ENCODE data around the gene GSN. TPM values are rescaled to one million over a fixed set of nuclear protein-coding genes. Genes with fewer than 3 reads are reported as not detected.

Gene GSN
- total RNA-seq, 2 experiments from 2014 or later: 2.6 to 2.9 TPM

DNA sequence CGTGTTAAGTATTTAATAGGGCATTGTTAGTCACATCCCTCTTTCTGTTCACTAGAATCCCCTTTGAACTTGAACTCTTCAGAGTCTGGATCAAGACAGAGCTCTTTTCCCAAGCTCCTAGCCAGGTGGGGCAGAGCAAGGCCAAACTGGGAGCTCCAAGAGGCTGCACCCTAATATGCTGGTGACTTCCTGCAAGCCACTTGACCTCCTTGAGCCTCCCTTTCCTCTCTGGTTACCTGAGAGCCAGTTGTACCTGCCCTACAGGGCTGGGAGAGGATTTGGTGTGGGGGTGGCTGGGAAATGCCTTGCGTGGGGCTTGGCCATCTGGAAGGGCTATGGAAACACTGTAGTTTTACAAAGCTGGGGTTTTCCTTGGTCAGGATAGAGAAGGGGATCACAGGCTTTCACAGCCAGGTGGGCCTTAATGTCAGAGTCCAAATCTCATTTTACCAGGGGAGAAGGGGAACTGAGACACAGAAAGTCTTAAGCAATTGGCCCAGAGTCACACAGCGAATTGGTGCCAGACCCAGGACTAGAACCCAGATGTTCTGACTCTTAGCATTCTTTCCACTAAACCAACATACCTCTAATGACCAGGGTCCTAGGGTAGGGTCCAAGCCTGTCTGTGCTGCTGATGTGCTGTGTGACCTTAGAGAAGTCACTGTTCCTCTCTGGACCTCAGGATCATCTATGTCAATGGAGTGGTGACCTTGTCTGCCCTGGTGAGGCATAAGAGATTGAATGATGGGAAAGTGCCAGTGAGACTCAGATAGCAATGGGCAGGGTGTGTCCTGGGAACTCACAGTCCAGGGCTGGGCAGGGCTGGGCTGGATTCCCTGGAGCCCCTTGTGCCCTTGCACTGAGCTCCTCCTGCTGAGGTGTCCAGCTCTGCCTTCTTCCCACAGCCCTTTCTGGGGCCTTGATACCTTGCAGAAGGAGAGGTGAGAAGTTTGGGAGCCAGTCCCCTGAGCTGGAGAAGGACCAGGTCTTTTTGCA lies 35.8 kb downstream of the GSN start:
- intact Hi-C loops (cut with micrococcal nuclease): no loop called here
- Mint-ChIP-seq H3K27ac (no peak overlapping the region), H3K36me3 (no peaks in the 10 kb centered on the region), H3K27me3 (peaks cover 15% of the 10 kb centered on the region), H3K9me3 (no peaks in the 10 kb centered on the region), H3K4me3 (no peak overlapping the region), H3K4me1 (ENCODE audit: low read depth) (peaks cover 12% of the 10 kb centered on the region)
- DNase-seq: no peak
- ChIA-PET CTCF (interaction anchor here (1.0 kb wide), 1 partner anchor 96 kb away, joined by 4 read pairs; no protein-coding TSS in a partner anchor), POLR2A (no interaction called here)

GRCh38 chr9:121304707-121305106 lies 36.7 kb downstream of the GSN start:
- ChIA-PET CTCF (interaction anchor here (1.2 kb wide), 1 partner anchor 24 kb away, joined by 3 read pairs; no protein-coding TSS in a partner anchor), POLR2A (no interaction called here)
- Mint-ChIP-seq H3K4me3 (no peak overlapping the region), H3K27me3 (peaks cover 10% of the 10 kb centered on the region), H3K4me1 (ENCODE audit: low read depth) (peaks cover 6% of the 10 kb centered on the region), H3K9me3 (no peaks in the 10 kb centered on the region), H3K27ac (no peak overlapping the region), H3K36me3 (no peaks in the 10 kb centered on the region)
- no peak for DNase-seq
- intact Hi-C loops (cut with micrococcal nuclease): no loop called here

DNA sequence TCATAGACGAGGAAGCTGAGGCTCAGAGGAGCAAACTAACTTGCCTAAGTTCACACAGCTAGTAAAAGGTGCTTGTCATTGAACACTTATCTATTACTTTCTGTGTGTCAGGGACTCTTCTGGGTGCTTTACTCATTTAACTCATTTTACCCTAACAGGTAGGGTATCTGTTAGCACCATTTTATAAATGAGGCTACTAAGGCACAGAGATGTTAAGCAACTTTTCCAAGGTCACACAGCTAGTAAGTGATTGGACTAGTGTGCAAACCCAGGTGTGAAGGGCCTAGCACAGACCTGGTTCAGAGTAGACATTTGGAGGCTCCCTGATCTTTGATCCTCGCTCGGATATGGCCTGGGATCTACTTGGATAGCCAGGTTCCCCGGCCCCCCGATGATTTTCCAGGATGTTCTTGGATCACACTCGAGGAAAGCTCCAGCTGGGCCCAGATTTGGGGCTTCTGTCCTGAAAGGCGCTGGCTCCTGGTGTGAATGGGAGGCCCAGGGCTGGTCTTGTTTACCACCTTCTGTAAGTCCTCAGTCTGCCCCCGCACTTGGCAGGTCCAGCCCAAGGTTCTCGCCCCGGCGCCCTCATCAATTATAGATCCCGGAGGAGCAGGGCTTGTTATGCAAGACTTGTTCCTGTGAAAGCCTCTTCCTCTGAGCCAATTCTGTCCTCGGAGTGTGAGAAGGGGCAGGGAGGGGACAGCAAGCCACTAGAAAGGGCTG lies 37.5 kb downstream of the GSN start:
- Mint-ChIP-seq H3K36me3 (no peaks in the 10 kb centered on the region), H3K9me3 (no peaks in the 10 kb centered on the region), H3K27me3 (peaks cover 4% of the 10 kb centered on the region), H3K4me3 (no peak overlapping the region), H3K27ac (no peak overlapping the region), H3K4me1 (ENCODE audit: low read depth) (peaks cover under 1% of the 10 kb centered on the region)
- intact Hi-C loops (cut with micrococcal nuclease): no loop called here
- CTCF ChIA-PET: interaction anchor here (0.6 to 3.2 kb wide), 4 partner anchors 11 to 95 kb away, joined by 3 to 18 read pairs (median 3); no protein-coding TSS in a partner anchor
- no peak for DNase-seq
- POLR2A ChIA-PET: no interaction called here

GRCh38 chr9:121307976-121308375 lies 40.0 kb downstream of the GSN start:
- DNase-seq: no peak
- no peaks in the 10 kb centered on the region for H3K27me3 Mint-ChIP-seq
- ChIA-PET CTCF (interaction anchor here (0.8 to 3.2 kb wide), 3 partner anchors 12 to 91 kb away, joined by 3 to 18 read pairs (median 3); no protein-coding TSS in a partner anchor), POLR2A (no interaction called here)
- no peaks in the 10 kb centered on the region for H3K4me1 Mint-ChIP-seq (ENCODE audit: low read depth)
- intact Hi-C loops (cut with micrococcal nuclease): no loop called here
- no peak overlapping the region for H3K4me3 Mint-ChIP-seq
- H3K9me3 Mint-ChIP-seq: no peaks in the 10 kb centered on the region
- no peak overlapping the region for H3K27ac Mint-ChIP-seq
- no peaks in the 10 kb centered on the region for H3K36me3 Mint-ChIP-seq

DNA sequence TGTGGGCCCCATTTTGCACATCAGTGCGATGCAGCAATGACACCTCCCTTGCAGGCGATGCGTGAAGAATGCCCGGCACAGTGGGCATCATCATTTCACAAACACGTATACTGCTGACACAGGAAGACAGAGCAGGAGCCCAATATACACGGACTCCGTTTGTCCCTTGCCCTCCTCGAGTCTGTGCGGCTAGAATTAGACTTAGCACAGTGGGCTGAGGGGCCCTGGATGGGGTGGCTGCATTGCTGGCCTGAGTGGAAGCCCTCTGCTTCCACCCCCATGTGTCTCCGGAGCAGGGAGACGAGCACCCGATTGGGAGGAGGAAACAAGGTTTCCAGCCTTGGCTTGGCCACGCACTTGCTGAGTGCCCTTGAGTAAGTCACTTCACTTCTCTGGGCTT lies 40.8 kb downstream of the GSN start:
- Mint-ChIP-seq H3K4me3 (no peak overlapping the region), H3K9me3 (no peaks in the 10 kb centered on the region), H3K27ac (no peak overlapping the region), H3K36me3 (no peaks in the 10 kb centered on the region), H3K4me1 (ENCODE audit: low read depth) (no peaks in the 10 kb centered on the region), H3K27me3 (no peaks in the 10 kb centered on the region)
- intact Hi-C loops (cut with micrococcal nuclease): no loop called here
- POLR2A ChIA-PET: no interaction called here
- no peak for DNase-seq
- CTCF ChIA-PET: interaction anchor here (3.2 kb wide), 1 partner anchor 11 kb away, joined by 18 read pairs; no protein-coding TSS in a partner anchor

GRCh38 chr9:121309171-121309570 lies 41.2 kb downstream of the GSN start:
- H3K27me3 Mint-ChIP-seq: no peaks in the 10 kb centered on the region
- ChIA-PET CTCF (interaction anchor here (2.3 kb wide), 1 partner anchor 11 kb away, joined by 10 read pairs; no protein-coding TSS in a partner anchor), POLR2A (no interaction called here)
- H3K36me3 Mint-ChIP-seq: no peaks in the 10 kb centered on the region
- no peak overlapping the region for H3K27ac Mint-ChIP-seq
- H3K4me3 Mint-ChIP-seq: no peak overlapping the region
- no peaks in the 10 kb centered on the region for H3K4me1 Mint-ChIP-seq (ENCODE audit: low read depth)
- DNase-seq: no peak
- no peaks in the 10 kb centered on the region for H3K9me3 Mint-ChIP-seq
- intact Hi-C loops (cut with micrococcal nuclease): no loop called here

DNA sequence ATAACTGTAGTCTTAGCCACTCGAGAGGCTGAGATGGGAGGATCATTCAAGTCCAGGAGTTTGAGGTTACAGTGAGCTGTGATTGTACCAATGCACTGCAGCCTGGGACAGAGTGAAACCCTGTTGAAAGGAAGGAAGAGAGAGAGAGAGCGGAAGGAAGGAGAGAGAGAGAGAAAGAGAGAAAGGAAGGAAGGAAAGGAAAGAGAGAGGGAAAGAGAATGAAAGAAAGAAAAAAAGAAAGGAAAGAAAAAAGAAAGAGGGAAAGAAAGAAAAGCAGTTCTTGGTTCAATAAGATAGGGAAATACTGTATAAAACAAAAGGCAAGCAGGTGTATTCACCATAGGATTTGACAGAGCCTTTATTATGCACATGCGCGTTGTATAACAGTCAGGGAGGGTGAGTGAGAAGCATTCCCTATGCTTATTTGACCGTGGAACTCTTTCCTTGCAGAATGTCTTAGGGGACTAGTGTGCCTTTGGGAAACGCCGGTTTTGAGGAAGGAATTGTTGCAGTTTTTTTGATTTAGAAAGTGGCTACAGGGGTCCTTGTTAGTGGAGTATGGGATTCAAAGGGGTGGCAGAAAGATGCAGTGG lies 42.0 kb downstream of the GSN start:
- ChIA-PET CTCF (interaction anchor here (2.3 kb wide), 1 partner anchor 10 kb away, joined by 10 read pairs; no protein-coding TSS in a partner anchor), POLR2A (no interaction called here)
- H3K4me1 Mint-ChIP-seq (ENCODE audit: low read depth): no peaks in the 10 kb centered on the region
- intact Hi-C loops (cut with micrococcal nuclease): no loop called here
- H3K27ac Mint-ChIP-seq: no peak overlapping the region
- H3K27me3 Mint-ChIP-seq: no peaks in the 10 kb centered on the region
- no peak overlapping the region for H3K4me3 Mint-ChIP-seq
- DNase-seq: no peak
- H3K36me3 Mint-ChIP-seq: no peaks in the 10 kb centered on the region
- H3K9me3 Mint-ChIP-seq: no peaks in the 10 kb centered on the region

DNA sequence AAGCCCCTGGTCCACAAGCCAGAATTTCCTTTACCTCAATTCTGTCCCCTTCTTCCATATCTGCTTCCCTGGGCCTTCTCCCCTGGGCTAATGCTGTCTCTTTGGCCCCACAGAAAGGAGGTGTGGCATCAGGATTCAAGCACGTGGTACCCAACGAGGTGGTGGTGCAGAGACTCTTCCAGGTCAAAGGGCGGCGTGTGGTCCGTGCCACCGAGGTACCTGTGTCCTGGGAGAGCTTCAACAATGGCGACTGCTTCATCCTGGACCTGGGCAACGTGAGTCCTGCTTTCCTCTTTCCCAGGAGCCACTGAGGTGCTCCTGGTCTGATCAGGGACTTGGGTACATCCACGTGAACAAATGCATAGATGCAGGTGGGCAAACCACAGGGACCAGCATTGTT lies 42.6 kb downstream of the GSN start:
- DNase-seq: no peak
- ChIA-PET POLR2A (no interaction called here), CTCF (interaction anchor here (2.3 kb wide), 1 partner anchor 9 kb away, joined by 10 read pairs; no protein-coding TSS in a partner anchor)
- intact Hi-C loops (cut with micrococcal nuclease): no loop called here
- H3K36me3 Mint-ChIP-seq: no peaks in the 10 kb centered on the region
- no peak overlapping the region for H3K4me3 Mint-ChIP-seq
- no peak overlapping the region for H3K27ac Mint-ChIP-seq
- H3K9me3 Mint-ChIP-seq: no peaks in the 10 kb centered on the region
- H3K27me3 Mint-ChIP-seq: no peaks in the 10 kb centered on the region
- no peaks in the 10 kb centered on the region for H3K4me1 Mint-ChIP-seq (ENCODE audit: low read depth)

DNA sequence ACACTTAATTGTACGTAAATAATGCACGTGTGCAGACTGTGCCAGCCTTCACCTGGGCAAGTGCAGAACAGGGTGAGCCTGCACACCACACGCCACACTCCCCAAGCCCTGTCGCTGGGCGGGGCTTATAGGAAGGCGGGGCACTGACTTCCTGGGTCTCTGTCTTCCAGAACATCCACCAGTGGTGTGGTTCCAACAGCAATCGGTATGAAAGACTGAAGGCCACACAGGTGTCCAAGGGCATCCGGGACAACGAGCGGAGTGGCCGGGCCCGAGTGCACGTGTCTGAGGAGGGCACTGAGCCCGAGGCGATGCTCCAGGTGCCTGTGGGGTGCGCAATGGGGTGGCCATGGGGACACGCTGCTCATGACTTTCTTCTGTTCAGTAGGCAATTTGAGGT lies 44.2 kb downstream of the GSN start:
- H3K27ac Mint-ChIP-seq: no peak overlapping the region
- intact Hi-C loops (cut with micrococcal nuclease): no loop called here
- CTCF ChIA-PET: no interaction called here
- H3K4me1 Mint-ChIP-seq (ENCODE audit: low read depth): no peaks in the 10 kb centered on the region
- H3K4me3 Mint-ChIP-seq: no peak overlapping the region
- no peaks in the 10 kb centered on the region for H3K36me3 Mint-ChIP-seq
- POLR2A ChIA-PET: no interaction called here
- H3K27me3 Mint-ChIP-seq: no peaks in the 10 kb centered on the region
- DNase-seq: no peak
- no peaks in the 10 kb centered on the region for H3K9me3 Mint-ChIP-seq

- no peak for DNase-seq
- Mint-ChIP-seq H3K27me3 (no peaks in the 10 kb centered on the region), H3K9me3 (no peaks in the 10 kb centered on the region), H3K4me3 (no peak overlapping the region), H3K36me3 (no peaks in the 10 kb centered on the region), H3K4me1 (ENCODE audit: low read depth) (no peaks in the 10 kb centered on the region), H3K27ac (no peak overlapping the region)
- ChIA-PET CTCF (interaction anchor here (1.6 to 2.1 kb wide), 2 partner anchors 86 to 88 kb away, joined by 5 to 10 read pairs; no protein-coding TSS in a partner anchor), POLR2A (no interaction called here)
- intact Hi-C loops (cut with micrococcal nuclease): no loop called here
Measured at GRCh38 chr9:121313458-121314152, 45.6 kb downstream of the GSN start.

DNA sequence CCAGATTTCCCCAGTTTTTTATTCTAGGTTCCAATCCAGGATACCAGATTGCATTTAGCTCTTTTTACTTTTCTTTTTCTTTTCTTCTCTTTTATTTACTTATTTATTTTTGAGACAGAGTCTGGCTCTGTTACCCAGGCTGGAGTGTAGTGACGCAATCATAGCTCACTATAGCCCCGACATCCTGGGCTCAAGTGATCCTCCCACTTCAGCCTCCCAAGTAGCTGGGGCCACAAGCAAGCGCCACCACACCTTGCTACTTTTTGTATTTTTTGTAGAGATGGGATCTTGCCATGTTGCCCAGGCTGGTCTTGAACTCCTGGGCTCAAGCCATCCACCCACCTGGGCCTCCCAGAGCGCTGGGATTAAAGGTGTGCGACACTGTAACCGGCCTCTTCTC lies 48.4 kb downstream of the GSN start:
- no peak overlapping the region for H3K4me3 Mint-ChIP-seq
- no peaks in the 10 kb centered on the region for H3K9me3 Mint-ChIP-seq
- no peaks in the 10 kb centered on the region for H3K27me3 Mint-ChIP-seq
- H3K4me1 Mint-ChIP-seq (ENCODE audit: low read depth): peaks cover 7% of the 10 kb centered on the region
- ChIA-PET CTCF (interaction anchor here (0.8 to 9.1 kb wide), 5 partner anchors 10 to 80 kb away, joined by 3 to 486 read pairs (median 6); no protein-coding TSS in a partner anchor), POLR2A (no interaction called here)
- intact Hi-C loops (cut with micrococcal nuclease): no loop called here
- no peak for DNase-seq
- no peaks in the 10 kb centered on the region for H3K36me3 Mint-ChIP-seq
- H3K27ac Mint-ChIP-seq: no peak overlapping the region
